Activated T-helper 1 cell treated with anti-CD3 and anti-CD28 coated beads, Interleukin-2, amount 50 U/mL, for 16 hours (primary cell): Measurements from ENCODE around the gene S100A11.

Experiments
- DNase-seq, 2 donors: peaks; one replicate each; pipeline ENCODE4 v3.0.0-alpha.2; 2020; ENCODE audit warnings: low read depth in 1 of 2, low spot score in 1 of 2

Gene S100A11

DNA sequence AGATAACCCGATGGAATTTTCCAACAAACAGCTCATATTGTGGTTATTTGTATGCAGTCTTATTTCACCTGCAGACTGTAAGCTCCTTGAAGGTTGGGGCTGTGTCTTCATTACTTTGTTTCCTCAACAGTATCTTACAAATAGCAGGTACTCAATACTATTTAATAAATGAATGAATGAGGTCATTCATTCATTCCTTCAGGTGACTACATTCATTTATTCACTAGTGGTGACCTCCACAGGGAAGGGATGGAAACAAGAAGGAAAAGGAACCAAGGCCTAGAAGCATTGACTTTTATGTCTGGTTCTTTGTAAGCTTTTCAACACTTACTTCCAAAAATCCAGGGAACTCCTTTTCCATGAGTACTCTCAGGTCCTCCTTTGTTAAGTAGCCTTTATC is 51.0 kb downstream of the S100A11 start:
- no peak for DNase-seq

- no peak for DNase-seq
These were observed 51.5 kb downstream of the S100A11 start for GRCh38 chr1:151985270-151985669.

DNA sequence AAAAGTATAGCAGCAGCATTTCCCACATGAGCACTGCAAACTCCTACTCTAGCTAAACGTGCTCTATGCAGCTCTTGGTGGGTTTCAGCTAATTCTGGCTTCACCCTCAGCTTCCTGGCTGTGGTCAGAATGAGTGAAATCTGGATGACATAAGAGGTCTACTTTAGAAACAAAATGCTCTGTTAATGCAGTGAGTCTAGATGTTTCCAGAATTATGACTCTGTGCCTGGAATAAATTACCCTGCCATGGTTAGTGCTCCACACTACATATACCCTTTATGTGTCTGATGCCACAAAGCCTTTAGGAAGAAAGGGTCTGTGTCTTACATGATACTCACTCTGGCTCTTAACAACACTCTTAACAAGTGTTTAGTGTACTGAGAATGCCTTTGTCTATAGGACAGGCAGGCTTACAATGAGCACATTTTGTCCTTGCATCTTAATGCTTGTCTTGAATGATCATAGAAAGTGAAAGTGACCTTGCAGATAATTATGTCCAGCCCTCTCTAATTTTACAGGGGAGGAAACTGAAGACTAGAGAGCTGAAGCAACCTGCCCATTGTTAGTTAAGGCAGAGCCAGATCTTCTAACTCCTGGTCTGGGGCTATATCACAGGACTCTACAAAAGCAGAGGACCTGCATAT is 52.4 kb downstream of the S100A11 start:
- no peak for DNase-seq
